Fibroblast of skin of right biceps (primary cell): ENCODE measurements around the gene IGF2BP3.
A peak's percentile ranks its signal among the peaks of the same experiment; 100 is the strongest.
"Not testable (repeated sequence)": the region's sequence is repeated elsewhere in the genome, so short reads cannot be mapped to it uniquely, and the experiment has no call there.

Experiments used
- DNase-seq: peaks from one replicate; pipeline ENCODE4 v3.0.0-alpha.2; 2013

Gene IGF2BP3

GRCh38 chr7:23419845-23420244 lies 50.4 kb downstream of the IGF2BP3 start:
- no peak for DNase-seq

GRCh38 chr7:23419160-23419559 lies 51.1 kb downstream of the IGF2BP3 start:
- DNase-seq = no peak

- DNase-seq = peak; percentile 28
These were observed 52.2 kb downstream of the IGF2BP3 start for GRCh38 chr7:23418046-23418445.

GRCh38 chr7:23415198-23415597 lies 55.1 kb downstream of the IGF2BP3 start:
- DNase-seq = no peak

DNA sequence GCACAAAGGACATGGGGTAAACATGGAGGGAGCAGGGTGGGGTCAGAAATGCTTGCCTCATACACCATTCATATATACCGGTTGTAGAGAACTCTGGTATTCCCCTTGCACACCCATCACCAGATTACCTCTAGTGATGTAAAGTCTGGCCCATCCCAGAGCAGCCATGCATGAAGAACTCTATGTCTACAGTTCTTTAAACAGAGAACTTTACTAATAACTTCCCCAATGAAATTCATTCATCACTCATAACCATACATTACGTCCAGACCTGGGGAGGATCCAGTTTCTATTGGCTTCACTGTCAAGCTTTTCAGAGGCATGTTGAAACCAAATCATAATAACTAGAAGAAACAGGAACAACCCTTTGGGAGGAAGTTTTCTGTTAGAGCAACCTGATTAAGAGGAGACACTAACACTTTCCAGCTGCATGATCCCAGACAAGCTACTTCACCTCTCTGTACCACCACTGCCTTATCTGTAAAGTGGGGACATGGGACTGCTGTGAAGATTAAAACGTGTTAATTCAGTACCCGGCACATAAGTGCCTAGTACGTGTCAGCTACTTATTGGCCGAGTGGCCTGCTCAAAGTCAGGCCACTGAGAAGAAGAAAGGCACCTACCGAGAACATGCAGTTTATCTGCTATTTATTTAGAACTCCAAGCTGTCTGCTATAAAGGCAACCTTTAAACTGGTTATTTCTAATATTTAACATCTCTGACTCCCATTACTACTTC lies 59.7 kb downstream of the IGF2BP3 start:
- no peak for DNase-seq

DNA sequence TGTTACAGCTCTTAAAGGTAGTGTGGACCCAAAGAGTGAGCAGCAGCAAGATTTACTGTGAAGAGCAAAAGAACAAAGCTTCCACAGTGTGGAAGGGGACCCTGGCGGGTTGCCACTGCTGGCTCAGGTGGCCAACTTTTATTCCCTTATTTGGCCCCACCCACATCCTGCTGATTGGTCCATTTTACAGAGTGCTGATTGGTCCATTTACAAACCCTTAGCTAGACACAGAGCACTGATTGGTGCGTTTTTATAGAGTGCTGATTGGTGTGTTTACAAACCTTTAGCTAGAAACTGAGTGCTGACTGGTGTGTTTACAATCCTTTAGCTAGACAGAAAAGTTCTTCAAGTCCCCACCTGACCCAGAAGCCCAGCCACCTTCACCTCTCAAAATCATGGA lies 63.7 kb downstream of the IGF2BP3 start:
- not testable (repeated sequence) for DNase-seq

GRCh38 chr7:23405240-23405618 lies 65.1 kb downstream of the IGF2BP3 start:
- no peak for DNase-seq

DNA sequence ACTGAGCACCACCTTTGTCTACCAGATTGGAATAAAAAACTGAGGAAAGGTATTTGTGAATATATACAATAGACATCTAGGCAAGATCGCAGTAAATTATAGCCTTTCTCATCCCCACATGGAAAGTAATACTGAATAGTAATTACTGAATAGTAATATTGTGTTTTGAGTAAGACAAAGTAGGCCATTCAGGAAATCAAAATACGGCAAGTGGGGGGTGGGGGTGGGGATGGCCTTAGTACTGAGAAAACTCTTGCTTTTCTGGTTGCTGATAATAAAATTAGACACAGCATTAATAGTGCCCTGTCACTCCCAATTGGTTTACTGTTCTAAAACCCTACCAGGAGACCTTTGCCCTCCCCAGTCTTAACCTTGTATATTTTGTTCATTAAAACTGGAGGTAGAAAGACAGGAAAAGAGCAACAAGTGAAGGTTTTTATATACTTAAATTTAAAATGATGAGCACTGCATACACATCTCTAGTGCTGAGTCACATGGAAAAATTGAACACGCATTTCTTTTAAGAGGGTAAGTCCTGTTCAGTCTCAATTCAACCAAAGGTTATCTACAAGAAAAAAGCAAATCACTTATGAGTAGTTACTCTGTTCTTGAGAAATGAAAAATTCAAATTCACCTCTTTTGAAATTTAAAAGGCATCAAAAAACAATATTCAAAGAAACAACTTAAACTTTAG lies 65.6 kb downstream of the IGF2BP3 start:
- no peak for DNase-seq

GRCh38 chr7:23403970-23404369 lies 66.3 kb downstream of the IGF2BP3 start:
- DNase-seq = no peak

DNA sequence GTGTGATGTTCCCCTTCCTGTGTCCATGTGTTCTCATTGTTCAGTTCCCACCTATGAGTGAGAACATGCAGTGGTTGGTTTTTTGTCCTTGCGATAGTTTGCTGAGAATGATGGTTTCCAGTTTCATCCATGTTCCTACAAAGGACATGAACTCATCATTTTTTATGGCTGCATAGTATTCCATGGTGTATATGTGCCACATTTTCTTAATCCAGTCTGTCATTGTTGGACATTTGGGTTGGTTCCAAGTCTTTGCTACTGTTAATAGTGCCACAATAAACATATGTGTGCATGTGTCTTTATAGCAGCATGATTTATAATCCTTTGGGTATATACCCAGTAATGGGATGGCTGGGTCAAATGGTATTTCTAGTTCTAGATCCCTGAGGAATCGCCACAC lies 72.2 kb downstream of the IGF2BP3 start:
- not testable (repeated sequence) for DNase-seq

DNA sequence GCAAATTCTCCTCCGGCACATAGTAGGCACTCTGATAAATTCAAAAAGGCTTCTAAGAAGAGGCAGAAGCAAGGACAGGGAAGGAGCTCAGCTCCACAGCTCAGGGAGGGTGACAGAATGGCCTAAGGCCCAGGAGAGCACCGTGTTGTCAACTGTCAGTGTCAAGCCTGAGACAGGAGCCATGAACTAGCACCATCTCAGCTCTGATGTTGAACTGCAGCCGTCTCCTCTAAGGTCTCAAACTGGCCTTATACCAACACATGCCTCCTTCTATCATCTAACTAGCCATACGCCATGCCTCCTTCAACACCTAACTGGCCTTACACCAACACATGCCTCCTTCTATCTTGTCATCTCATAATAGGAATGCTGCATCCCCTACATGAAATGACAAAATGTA lies 73.0 kb downstream of the IGF2BP3 start:
- DNase-seq = no peak

GRCh38 chr7:23396222-23397015 lies 73.9 kb downstream of the IGF2BP3 start:
- DNase-seq = peak; percentile 78

DNA sequence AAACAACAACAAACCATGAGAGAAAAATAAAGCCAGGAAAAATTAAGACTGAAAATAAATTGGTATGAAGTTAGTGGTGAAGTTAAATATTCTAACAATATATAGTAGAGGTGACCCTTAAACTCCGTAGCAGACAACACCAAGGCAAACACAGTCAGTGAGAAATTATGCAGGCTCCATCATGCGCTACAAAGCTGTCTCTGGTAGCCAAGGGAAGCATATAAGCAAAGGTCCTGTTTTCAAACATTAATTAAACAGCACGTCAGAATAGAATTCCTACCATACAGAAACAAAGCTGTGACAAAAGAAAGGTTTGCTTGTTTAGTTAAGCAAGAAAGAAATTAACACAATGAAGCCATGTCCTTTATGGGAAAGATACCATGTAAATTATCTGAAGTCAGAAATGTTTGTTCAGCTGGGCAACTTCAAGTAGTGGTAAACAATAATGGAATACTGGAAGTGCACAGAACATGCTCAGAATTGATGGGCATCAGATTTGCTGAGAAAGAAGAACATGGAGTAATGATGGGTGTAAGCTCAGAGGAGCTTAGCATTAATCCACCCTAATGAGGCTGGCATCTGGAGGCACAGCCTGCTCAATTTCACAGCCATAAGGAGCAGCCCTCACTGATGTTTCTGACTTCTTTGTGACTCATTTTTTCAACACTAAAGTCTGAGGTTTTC lies 75.7 kb downstream of the IGF2BP3 start:
- no peak for DNase-seq

DNA sequence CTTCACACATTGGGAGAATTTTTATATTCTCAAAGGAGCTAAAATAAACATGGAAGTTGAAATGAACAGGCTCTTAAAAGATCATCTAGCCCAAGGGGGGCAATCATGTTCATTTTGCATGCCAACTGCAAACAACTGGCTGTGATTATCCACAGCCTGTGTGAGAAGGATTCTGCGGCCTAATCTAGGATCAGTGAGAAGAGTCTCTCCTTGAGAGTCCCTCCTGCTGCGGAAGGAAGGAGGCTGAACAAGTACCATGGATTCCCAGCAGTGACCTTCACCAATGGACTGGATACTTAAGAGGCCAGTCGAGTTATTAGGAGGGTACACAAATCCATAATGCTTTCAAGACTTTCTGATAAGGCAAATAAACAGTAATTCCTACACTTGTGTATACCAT lies 76.7 kb downstream of the IGF2BP3 start:
- no peak for DNase-seq

- no peak for DNase-seq
These were observed 80.6 kb downstream of the IGF2BP3 start for GRCh38 chr7:23389701-23390100.

- DNase-seq = no peak
These were observed 82.7 kb downstream of the IGF2BP3 start for GRCh38 chr7:23387583-23387982.

- no peak for DNase-seq
These were observed 85.2 kb downstream of the IGF2BP3 start for GRCh38 chr7:23385140-23385539.

DNA sequence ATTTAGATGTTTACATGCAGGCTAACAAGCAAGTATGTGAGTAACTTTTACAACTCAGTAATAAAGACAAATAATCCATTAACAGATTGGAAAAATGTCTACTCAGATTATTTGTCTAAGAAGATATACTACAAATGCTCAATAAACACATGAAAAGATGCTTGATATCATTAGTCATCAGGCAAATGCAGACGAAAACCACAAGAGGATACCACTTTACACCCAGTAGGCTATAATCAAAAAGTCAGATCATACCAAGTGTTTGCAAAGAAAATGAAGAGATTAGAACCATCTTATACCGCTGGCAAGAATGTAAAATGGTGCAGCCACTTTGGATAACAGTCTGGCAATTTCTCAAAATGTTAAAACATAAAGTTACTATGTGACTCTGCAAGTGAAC lies 87.1 kb downstream of the IGF2BP3 start:
- DNase-seq = peak; percentile 66

DNA sequence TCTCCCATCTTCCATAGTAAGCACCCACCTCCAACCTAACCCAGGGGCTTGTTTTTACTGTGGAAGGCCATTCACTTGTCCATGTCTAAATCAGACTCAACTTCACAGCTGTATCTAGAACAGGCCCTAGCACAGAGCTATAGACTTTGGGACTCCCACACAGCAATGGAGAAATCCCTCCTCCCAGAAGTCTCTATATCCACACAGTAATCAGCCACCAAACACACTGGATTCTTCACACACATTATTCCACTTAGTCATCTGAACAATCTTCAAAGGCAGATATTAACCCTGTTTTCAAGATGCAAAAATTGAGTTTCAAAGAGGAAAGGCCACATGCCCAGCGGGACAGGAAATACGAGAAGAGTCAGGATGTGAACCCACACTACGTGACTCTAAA lies 89.3 kb downstream of the IGF2BP3 start:
- no peak for DNase-seq

DNA sequence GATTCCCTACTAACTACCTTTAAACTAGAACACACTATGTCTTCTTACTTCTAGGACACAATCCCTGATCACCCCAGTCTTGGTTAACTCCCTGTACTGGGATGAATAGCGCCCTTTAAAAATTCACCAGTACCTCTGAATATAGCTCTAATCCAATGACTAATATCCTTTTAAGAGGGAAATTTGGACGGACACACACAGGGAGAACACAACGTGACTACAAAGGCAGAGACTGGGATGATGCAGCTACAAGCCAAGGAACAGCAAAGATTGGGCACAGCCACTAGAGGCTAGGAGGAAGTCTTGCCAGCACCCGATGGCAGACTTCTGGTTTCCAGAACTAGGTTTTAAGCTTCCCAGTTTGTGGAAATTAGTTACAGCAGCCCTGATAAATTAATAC lies 89.7 kb downstream of the IGF2BP3 start:
- no peak for DNase-seq

DNA sequence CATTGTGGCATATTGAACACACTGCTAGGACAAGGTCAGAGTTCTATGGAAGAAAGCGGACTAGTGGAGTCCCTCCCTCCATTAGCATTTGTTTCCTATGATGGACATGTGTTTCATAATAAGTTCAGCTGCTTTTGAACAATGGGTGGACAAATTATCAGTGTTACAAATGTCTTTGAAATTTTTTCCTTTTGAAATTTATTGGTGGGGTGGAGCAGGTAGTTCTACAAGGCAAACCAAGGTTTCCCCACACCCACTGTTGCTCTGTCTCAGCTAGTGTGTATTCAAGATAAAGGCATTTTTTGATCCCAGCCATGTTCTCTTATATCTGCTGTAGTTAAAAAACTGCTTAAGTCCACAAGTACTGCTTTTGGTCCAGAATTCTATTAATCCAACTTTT lies 91.3 kb downstream of the IGF2BP3 start:
- no peak for DNase-seq

GRCh38 chr7:23377134-23377533 lies 93.2 kb downstream of the IGF2BP3 start:
- DNase-seq = peak; percentile 26
